ENCODE measurements around the gene RAC3. TPM values are rescaled to one million over a fixed set of nuclear protein-coding genes. Genes with fewer than 3 reads are reported as not detected.

Gene RAC3
- total RNA-seq, 1 experiment from 2014 or later = 9.3 TPM

DNA sequence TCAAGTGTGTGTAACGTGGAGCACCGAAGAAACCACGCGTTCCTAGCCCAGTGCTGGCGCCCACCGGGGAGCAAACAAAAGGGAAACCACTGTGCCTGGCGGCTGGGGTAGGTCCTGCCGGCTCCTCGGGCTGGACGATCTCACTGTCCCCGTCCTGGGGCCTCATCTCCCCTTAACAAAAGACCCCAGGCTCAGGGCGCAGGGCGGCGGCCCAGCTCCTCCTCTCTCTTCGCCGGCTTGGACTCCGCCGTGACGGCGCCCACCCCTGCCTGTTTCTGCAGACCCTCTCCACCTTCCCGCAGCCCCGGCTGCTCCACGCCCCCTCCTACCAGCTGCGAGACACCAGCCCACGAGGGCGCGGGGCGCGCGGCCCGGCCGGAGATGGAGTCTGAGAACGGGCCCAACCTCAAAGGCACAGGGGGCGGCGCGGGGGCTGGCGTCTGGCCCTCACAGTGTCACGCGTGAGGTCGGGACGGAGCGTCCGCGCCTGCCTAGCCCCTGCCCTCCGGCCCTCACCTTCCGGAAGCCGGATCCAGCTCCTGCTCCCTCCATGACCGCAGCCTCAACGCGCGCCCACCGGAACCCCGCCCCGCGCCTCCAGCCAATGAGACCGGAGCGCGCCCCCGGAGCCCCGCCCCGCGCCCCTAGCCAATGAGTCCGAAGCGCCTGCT lies 9.0 kb upstream of the RAC3 start, which contains the start of gene CENPX:
CENPX (minus strand) TSS at position 569 of the 671 bp plus-strand sequence; CDS start at position 552, 17 bp downstream.
- H3K27me3 Mint-ChIP-seq (ENCODE audit: unreplicated experiment) = no peaks in the 10 kb centered on the region
- CTCF ChIA-PET = interaction anchor here (0.6 to 4.6 kb wide), 14 partner anchors 14 to 232 kb away, joined by 3 to 45 read pairs (median 4); partner anchors contain the start of genes DCXR and NOTUM
- H3K36me3 Mint-ChIP-seq (ENCODE audit: insufficient read depth, unreplicated experiment) = peaks cover 66% of the 10 kb centered on the region
- intact Hi-C loops (cut with micrococcal nuclease; ENCODE audit: unreplicated experiment) = loop anchor here (2.0 to 5.0 kb wide), 2 partner anchors 68 to 130 kb away; no protein-coding TSS in a partner anchor
- H3K9me3 Mint-ChIP-seq (ENCODE audit: low read depth, unreplicated experiment) = no peaks in the 10 kb centered on the region
- peaks cover 8% of the 10 kb centered on the region for H3K4me1 Mint-ChIP-seq (ENCODE audit: low read depth, unreplicated experiment)
- no TSS peak for BruUV-seq (replicated peaks)
- TF ChIP-seq, protein P1, sequence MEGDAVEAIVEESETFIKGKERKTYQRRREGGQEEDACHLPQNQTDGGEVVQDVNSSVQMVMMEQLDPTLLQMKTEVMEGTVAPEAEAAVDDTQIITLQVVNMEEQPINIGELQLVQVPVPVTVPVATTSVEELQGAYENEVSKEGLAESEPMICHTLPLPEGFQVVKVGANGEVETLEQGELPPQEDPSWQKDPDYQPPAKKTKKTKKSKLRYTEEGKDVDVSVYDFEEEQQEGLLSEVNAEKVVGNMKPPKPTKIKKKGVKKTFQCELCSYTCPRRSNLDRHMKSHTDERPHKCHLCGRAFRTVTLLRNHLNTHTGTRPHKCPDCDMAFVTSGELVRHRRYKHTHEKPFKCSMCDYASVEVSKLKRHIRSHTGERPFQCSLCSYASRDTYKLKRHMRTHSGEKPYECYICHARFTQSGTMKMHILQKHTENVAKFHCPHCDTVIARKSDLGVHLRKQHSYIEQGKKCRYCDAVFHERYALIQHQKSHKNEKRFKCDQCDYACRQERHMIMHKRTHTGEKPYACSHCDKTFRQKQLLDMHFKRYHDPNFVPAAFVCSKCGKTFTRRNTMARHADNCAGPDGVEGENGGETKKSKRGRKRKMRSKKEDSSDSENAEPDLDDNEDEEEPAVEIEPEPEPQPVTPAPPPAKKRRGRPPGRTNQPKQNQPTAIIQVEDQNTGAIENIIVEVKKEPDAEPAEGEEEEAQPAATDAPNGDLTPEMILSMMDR (IDR thresholded peaks at IDR 0.05; ENCODE audit: unreplicated experiment) = no peak
- peak within 1 kb of the TSS; percentile 76 for H3K27ac Mint-ChIP-seq (ENCODE audit: unreplicated experiment)
- H3K4me3 Mint-ChIP-seq (ENCODE audit: low read depth, unreplicated experiment) = peak within 1 kb of the TSS; percentile 81
- no peak for DNase-seq

- H3K4me1 Mint-ChIP-seq (ENCODE audit: low read depth, unreplicated experiment) = peaks cover 8% of the 10 kb centered on the region
- intact Hi-C loops (cut with micrococcal nuclease; ENCODE audit: unreplicated experiment) = loop anchor here (2.0 to 5.0 kb wide), 2 partner anchors 68 to 129 kb away; no protein-coding TSS in a partner anchor
- no peaks in the 10 kb centered on the region for H3K27me3 Mint-ChIP-seq (ENCODE audit: unreplicated experiment)
- H3K4me3 Mint-ChIP-seq (ENCODE audit: low read depth, unreplicated experiment) = peak within 1 kb of the TSS; percentile 81
- TF ChIP-seq, protein P1 (IDR thresholded peaks at IDR 0.05; ENCODE audit: unreplicated experiment) = no peak
- peak; percentile 100 for DNase-seq
- peak within 1 kb of the TSS; percentile 76 for H3K27ac Mint-ChIP-seq (ENCODE audit: unreplicated experiment)
- BruUV-seq (replicated peaks) = no TSS peak
- H3K36me3 Mint-ChIP-seq (ENCODE audit: insufficient read depth, unreplicated experiment) = peaks cover 63% of the 10 kb centered on the region
- H3K9me3 Mint-ChIP-seq (ENCODE audit: low read depth, unreplicated experiment) = no peaks in the 10 kb centered on the region
- CTCF ChIA-PET = interaction anchor here (0.6 to 4.6 kb wide), 13 partner anchors 15 to 232 kb away, joined by 3 to 45 read pairs (median 4); partner anchors contain the start of genes DCXR and NOTUM
Observed at GRCh38 chr17:82022981-82023446, 8.5 kb upstream of the RAC3 start, which contains the start of gene LRRC45. LRRC45 (plus strand) TSS chr17:82023305; CDS start chr17:82023644, 339 bp downstream.

DNA sequence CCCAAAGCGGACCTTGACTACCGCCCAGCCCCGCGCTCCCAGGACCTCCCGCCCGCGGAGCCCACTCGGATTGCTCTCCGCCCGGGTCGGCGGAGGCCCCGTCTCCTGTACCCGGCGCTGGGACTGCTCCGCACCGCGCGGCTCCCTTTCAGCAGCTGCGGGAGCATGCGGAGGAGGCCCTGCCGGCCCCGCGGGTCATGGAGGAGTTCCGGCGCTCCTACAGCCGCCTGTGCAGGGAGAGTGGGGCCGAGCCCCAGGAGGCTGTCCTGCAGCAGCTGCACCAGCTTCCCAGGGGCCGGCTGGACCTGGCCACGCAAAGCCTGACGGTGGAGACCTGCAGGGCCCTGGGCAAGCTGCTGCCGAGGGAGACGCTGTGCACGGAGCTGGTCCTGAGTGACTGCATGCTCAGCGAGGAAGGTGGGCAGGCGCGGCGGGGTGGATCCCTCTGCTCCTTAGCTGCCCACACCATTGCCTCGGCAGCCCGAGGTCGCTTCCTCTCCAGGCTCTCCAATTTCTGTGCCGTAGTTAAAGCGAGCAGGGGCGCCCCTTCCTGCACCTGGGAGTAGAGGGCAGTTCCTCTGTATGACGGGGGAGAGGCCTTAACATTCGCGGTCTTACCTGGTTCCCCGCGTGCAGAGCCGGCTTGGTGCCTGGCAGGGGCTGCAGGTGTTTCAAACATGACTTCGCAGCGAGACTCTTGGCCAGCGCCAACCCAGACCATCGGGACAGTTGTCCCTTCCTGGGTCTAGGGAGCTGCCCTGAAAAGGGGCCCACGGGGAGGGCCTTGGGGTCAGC lies 7.8 kb upstream of the RAC3 start:
- intact Hi-C loops (cut with micrococcal nuclease; ENCODE audit: unreplicated experiment) = loop anchor here (2.0 to 5.0 kb wide), 2 partner anchors 69 to 129 kb away; no protein-coding TSS in a partner anchor
- Mint-ChIP-seq H3K36me3 (ENCODE audit: insufficient read depth, unreplicated experiment) (peaks cover 57% of the 10 kb centered on the region), H3K4me1 (ENCODE audit: low read depth, unreplicated experiment) (peaks cover 8% of the 10 kb centered on the region), H3K27ac (ENCODE audit: unreplicated experiment) (peak overlapping the region; percentile 76), H3K9me3 (ENCODE audit: low read depth, unreplicated experiment) (no peaks in the 10 kb centered on the region), H3K4me3 (ENCODE audit: low read depth, unreplicated experiment) (peak overlapping the region; percentile 81), H3K27me3 (ENCODE audit: unreplicated experiment) (no peaks in the 10 kb centered on the region)
- no TSS peak for BruUV-seq (replicated peaks)
- CTCF ChIA-PET = interaction anchor here (1.3 to 4.6 kb wide), 4 partner anchors 14 to 107 kb away, joined by 3 to 45 read pairs (median 14); partner anchors contain the start of genes DCXR and NOTUM
- TF ChIP-seq, protein P1 (IDR thresholded peaks at IDR 0.05; ENCODE audit: unreplicated experiment) = no peak
- DNase-seq = peak; percentile 16

GRCh38 chr17:82024859-82025258 lies 6.6 kb upstream of the RAC3 start:
- no peak overlapping the region for H3K4me3 Mint-ChIP-seq (ENCODE audit: low read depth, unreplicated experiment)
- TF ChIP-seq, protein P1 (IDR thresholded peaks at IDR 0.05; ENCODE audit: unreplicated experiment) = no peak
- intact Hi-C loops (cut with micrococcal nuclease; ENCODE audit: unreplicated experiment) = loop anchor here (5.0 kb wide), 1 partner anchor 127 kb away; no protein-coding TSS in a partner anchor
- H3K27ac Mint-ChIP-seq (ENCODE audit: unreplicated experiment) = no peak overlapping the region
- no peaks in the 10 kb centered on the region for H3K9me3 Mint-ChIP-seq (ENCODE audit: low read depth, unreplicated experiment)
- CTCF ChIA-PET = no interaction called here
- BruUV-seq (replicated peaks) = no TSS peak
- peaks cover 59% of the 10 kb centered on the region for H3K36me3 Mint-ChIP-seq (ENCODE audit: insufficient read depth, unreplicated experiment)
- peaks cover 8% of the 10 kb centered on the region for H3K4me1 Mint-ChIP-seq (ENCODE audit: low read depth, unreplicated experiment)
- DNase-seq = no peak
- H3K27me3 Mint-ChIP-seq (ENCODE audit: unreplicated experiment) = no peaks in the 10 kb centered on the region

All from Calu3 (cell line).